Stimulated activated CD8-positive, alpha-beta memory T cell treated with anti-CD3 and anti-CD28 coated beads, Interleukin-7, amount 100 ng/mL, for 48 hours (primary cell): ENCODE results near the gene FBXL4.

Source experiments
- DNase-seq, 2 donors: peaks; one replicate each; pipeline ENCODE4 v3.0.0-alpha.2; 2020; ENCODE audit warnings: low read depth in 1 of 2; ENCODE audit errors: extremely low read depth in 1 of 2

FBXL4 gene

GRCh38 chr6:98828211-98828788 lies 119.4 kb downstream of the FBXL4 start:
- no peak for DNase-seq

GRCh38 chr6:98827295-98828159 lies 120.2 kb downstream of the FBXL4 start:
- no peak for DNase-seq

GRCh38 chr6:98825600-98826230 lies 122.0 kb downstream of the FBXL4 start:
- DNase-seq: no peak

DNA sequence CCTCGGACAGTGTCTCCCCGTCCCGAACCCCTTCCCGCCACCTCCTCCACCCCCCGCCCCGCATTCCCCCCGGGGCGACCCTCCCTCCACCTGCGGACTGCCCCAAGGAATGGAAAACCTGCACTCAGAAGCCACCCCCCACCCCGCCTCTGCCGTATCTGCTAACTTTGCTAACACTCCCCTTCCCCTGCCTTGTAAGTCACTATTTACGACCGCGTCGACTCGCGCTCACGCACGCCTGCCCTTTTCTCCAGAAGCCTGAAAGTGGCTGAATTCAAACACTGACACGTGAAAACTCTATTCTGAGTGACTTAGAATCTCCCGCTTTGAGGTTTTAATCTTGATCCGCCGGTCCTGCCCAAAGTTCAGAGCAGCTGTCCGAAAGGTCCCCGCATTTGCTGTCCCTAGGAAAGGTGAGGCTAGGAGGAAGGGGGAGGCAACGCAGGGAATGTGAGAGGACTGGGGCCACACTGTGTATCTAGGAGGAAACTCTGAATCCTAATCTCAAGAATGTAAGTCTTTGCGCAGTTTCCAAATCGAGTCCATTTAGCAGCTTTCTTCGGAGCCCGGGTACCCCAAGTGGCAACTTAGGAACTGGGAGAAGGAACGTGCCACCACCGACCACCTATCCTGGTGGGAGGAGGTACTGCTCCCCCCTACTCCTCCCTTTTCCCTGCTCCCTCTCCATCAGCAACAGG lies 122.7 kb downstream of the FBXL4 start:
- DNase-seq: no peak

GRCh38 chr6:98824162-98824901 lies 123.4 kb downstream of the FBXL4 start:
- no peak for DNase-seq

GRCh38 chr6:98823428-98824161 lies 124.2 kb downstream of the FBXL4 start:
- no peak for DNase-seq

- DNase-seq: no peak
These were observed 125.9 kb downstream of the FBXL4 start for GRCh38 chr6:98821756-98822405.
